ENCODE results near the gene NR5A1. TPM values are rescaled to one million over a fixed set of nuclear protein-coding genes. Genes with fewer than 3 reads are reported as not detected.

Gene NR5A1
- total RNA-seq, 2 experiments from 2014 or later, result not detected

DNA sequence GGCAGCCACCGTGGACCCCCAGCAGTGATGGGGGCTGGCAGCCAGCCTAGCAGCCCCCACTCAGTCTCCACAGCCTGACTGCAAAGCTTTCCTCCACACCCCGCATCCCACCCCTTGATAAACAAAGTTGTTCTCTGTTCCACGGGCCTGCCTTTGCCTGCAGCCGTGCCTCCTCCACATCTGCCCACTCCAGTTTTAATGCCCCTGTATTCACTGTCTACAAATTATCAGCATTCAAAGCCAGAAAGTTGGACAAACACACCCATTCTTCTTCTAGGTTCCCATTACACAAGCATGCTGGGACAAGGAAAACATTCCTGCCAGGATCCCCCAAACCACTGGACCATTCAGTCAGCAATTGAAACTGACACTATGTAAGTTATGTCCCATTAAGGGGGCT is 23.0 kb upstream of the NR5A1 start:
- H3K4me1 Mint-ChIP-seq, result no peaks in the 10 kb centered on the region

DNA sequence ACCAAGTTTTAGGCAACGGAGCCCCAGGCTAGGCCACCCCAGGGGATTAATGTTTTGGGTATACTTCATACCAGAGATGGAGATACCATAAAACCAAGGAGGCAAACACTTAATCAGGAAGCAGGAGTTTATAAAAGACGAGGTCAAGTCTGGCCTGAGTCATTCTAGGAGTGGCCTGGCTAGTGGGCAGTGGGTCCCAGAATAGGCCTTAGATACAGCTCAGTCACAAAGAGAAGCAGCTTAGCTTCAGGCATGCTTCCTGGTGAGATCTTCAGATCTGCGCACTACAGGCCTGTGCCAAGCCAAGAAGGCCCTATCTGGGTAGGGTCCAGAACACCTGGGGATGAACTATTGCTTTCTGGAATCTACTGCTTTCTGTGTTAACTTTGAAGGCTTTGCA is 20.6 kb upstream of the NR5A1 start:
- DNase-seq, result no peak
- H3K4me3 Mint-ChIP-seq, result no peak overlapping the region
- no peaks in the 10 kb centered on the region for H3K9me3 Mint-ChIP-seq
- ChIA-PET CTCF (interaction anchor here (1.5 to 1.6 kb wide), 2 partner anchors 9 kb away, joined by 3 to 9 read pairs; no protein-coding TSS in a partner anchor), POLR2A (no interaction called here)
- H3K4me1 Mint-ChIP-seq, result no peaks in the 10 kb centered on the region
- peaks cover 3% of the 10 kb centered on the region for H3K27me3 Mint-ChIP-seq
- H3K36me3 Mint-ChIP-seq (ENCODE audit: low read depth), result no peaks in the 10 kb centered on the region
- H3K27ac Mint-ChIP-seq, result no peak overlapping the region

More for the DNA sequence above, 23.0 kb upstream of the NR5A1 start:
- Mint-ChIP-seq H3K9me3 (no peaks in the 10 kb centered on the region), H3K27ac (no peak overlapping the region), H3K4me3 (no peak overlapping the region), H3K36me3 (ENCODE audit: low read depth) (no peaks in the 10 kb centered on the region), H3K27me3 (peaks cover 3% of the 10 kb centered on the region)
- DNase-seq, result no peak
- CTCF ChIA-PET, result no interaction called here
- POLR2A ChIA-PET, result no interaction called here

DNA sequence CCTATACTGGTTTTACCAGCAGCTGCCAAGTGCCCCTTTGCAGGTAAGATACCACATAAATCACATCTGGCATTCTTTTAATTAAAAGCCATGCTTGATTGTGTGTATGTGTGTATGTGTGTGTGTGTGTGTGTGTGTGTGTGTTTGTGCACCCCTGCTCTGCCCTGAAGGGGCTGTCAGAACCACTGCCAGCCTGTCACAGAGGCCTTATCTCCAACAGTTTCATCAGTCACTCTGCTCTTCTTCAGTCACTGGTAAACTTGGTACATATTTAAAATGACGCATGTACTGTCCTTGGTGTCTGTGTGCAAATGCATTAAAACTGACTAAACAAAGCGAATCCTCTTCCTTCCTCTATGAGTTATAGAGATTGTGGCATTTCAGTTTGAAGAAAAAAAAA is 19.0 kb upstream of the NR5A1 start:
- Mint-ChIP-seq H3K9me3 (no peaks in the 10 kb centered on the region), H3K4me3 (no peak overlapping the region), H3K27me3 (peaks cover 3% of the 10 kb centered on the region), H3K4me1 (no peaks in the 10 kb centered on the region), H3K36me3 (ENCODE audit: low read depth) (no peaks in the 10 kb centered on the region), H3K27ac (no peak overlapping the region)
- ChIA-PET POLR2A (no interaction called here), CTCF (interaction anchor here (1.6 kb wide), 1 partner anchor 11 kb away, joined by 9 read pairs; no protein-coding TSS in a partner anchor)
- no peak for DNase-seq

DNA sequence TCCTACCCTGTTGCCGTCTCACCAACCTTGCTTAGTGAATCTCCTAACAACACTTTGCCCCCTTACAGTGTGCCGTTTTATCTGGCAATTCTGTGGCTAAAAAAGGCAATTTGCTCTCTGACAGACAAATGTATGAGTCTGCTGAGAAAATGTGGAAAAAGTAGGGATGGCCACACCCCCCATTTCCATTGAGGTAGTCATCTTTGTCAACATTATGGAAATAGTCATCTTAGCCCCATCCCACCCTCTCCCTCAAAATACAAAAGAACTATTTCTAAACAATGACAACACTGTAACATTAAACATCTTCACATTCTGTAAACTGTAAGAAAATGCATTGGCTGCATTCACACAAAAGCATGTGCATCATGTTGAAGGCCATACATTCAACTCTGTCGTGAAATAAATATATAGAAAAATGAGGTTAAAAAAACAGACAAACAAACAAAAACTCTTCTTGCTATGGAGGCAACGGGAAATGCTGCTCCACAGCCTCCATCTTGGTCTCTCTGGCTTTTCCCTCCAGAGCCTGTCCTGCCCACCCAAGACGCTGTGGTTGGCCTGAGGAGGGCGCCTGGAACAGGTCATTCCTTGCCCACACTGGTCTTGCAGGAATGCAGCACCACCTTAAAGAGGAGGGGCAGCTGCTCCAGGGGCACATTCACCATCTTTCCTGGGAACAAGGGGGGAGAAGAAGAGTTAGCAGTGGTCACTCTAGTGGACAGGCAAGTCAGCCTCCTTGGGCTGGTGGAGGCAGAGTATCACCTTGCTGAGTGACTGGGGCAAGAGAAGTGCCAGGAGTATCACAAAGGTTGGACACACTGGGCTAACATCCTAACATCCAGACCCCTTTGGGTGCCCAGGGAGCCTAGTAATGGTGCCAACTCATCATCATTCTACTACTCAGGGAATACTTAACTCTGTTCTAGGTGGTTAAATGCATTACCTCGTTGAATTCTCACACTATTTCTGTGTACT is 15.2 kb upstream of the NR5A1 start:
- Mint-ChIP-seq H3K4me1 (no peaks in the 10 kb centered on the region), H3K4me3 (no peak overlapping the region), H3K9me3 (no peaks in the 10 kb centered on the region), H3K36me3 (ENCODE audit: low read depth) (no peaks in the 10 kb centered on the region), H3K27ac (no peak overlapping the region), H3K27me3 (peaks cover 3% of the 10 kb centered on the region)
- POLR2A ChIA-PET, result no interaction called here
- no peak for DNase-seq
- CTCF ChIA-PET, result interaction anchor here (1.9 kb wide), 1 partner anchor 14 kb away, joined by 11 read pairs; no protein-coding TSS in a partner anchor

DNA sequence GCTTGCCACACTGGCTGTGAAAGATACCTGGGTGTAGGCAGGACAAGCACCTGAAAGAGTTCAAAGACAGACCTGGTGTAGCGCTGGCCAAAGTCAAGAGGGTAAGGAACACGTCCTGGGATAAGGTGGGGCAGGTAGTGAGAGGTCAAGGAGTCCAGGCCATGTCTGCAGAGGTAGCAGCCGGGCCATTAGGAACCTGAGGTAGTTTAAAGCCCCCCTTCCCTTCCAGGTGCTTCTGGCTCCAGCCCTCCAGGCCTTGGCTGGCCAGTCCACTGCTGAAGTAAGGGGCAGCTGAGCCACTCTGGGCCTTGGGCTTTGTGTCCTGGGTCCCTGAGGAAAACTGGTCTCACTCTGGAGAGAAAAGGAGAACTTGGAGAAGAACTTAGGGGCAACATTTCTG is 13.9 kb upstream of the NR5A1 start:
- DNase-seq, result no peak
- Mint-ChIP-seq H3K9me3 (no peaks in the 10 kb centered on the region), H3K4me1 (no peaks in the 10 kb centered on the region), H3K27me3 (peaks cover 3% of the 10 kb centered on the region), H3K27ac (no peak overlapping the region), H3K36me3 (ENCODE audit: low read depth) (no peaks in the 10 kb centered on the region), H3K4me3 (no peak overlapping the region)
- CTCF ChIA-PET, result no interaction called here
- POLR2A ChIA-PET, result no interaction called here

GRCh38 chr9:124520206-124520596 is 13.0 kb upstream of the NR5A1 start:
- CTCF ChIA-PET, result interaction anchor here (1.7 kb wide), 1 partner anchor 8 kb away, joined by 3 read pairs; no protein-coding TSS in a partner anchor
- Mint-ChIP-seq H3K27me3 (peaks cover 3% of the 10 kb centered on the region), H3K27ac (no peak overlapping the region), H3K4me1 (no peaks in the 10 kb centered on the region), H3K4me3 (no peak overlapping the region), H3K9me3 (no peaks in the 10 kb centered on the region), H3K36me3 (ENCODE audit: low read depth) (no peaks in the 10 kb centered on the region)
- no peak for DNase-seq
- POLR2A ChIA-PET, result no interaction called here

DNA sequence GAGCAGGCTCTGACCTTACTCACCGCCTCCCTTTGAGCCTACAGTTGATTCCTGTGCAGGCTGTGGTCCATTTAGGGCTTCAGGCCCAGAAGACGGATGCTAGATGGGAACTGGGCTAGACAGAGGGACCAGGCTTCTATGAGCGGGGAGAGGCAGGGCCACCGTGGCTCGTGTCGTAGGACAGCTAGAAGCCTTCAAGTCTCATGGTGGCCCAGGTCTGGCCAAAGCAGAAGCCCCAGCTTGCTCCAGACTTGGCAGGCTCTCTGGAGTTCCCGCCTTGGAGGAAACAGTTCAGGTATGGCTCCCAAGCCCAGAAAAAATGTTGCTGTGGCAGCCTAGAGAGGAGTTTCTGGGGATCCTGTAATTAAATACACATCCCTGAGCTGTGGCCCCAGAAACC is 10.9 kb upstream of the NR5A1 start:
- H3K4me1 Mint-ChIP-seq, result no peaks in the 10 kb centered on the region
- CTCF ChIA-PET, result no interaction called here
- POLR2A ChIA-PET, result no interaction called here

GRCh38 chr9:124517600-124517999 is 10.4 kb upstream of the NR5A1 start:
- Mint-ChIP-seq H3K27me3 (peaks cover 2% of the 10 kb centered on the region), H3K4me3 (no peak overlapping the region), H3K9me3 (no peaks in the 10 kb centered on the region), H3K4me1 (no peaks in the 10 kb centered on the region), H3K27ac (no peak overlapping the region), H3K36me3 (ENCODE audit: low read depth) (no peaks in the 10 kb centered on the region)
- CTCF ChIA-PET, result no interaction called here
- DNase-seq, result no peak
- POLR2A ChIA-PET, result no interaction called here

More for the DNA sequence above, 10.9 kb upstream of the NR5A1 start:
- no peak for DNase-seq
- Mint-ChIP-seq H3K27ac (no peak overlapping the region), H3K36me3 (ENCODE audit: low read depth) (no peaks in the 10 kb centered on the region), H3K4me3 (no peak overlapping the region), H3K27me3 (peaks cover 3% of the 10 kb centered on the region), H3K9me3 (no peaks in the 10 kb centered on the region)

- Mint-ChIP-seq H3K36me3 (ENCODE audit: low read depth) (no peaks in the 10 kb centered on the region), H3K27ac (no peak overlapping the region), H3K4me3 (no peak overlapping the region), H3K9me3 (no peaks in the 10 kb centered on the region), H3K4me1 (no peaks in the 10 kb centered on the region), H3K27me3 (no peaks in the 10 kb centered on the region)
- no peak for DNase-seq
- ChIA-PET CTCF (no interaction called here), POLR2A (no interaction called here)
Measured at GRCh38 chr9:124514874-124515273, 7.7 kb upstream of the NR5A1 start.

DNA sequence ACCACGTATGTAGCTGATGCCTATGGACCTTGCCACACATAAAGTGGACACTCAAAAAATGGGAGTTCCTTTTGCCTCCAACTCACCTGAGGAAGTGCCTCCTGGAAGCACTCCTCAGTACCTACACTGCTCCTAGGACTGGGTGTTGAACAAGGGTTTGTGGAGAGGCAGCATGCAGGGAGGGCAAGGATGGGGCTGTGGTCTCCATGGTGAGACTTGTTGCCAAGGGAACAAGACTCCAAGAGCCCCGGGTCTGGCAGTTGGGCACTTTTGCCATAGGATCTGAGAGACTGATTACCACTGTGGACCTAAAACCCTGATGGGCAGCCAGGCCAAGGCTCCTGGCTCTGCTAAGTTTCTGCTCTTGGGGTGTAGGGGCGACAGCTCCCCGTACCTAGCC is 6.9 kb upstream of the NR5A1 start:
- no peaks in the 10 kb centered on the region for H3K4me1 Mint-ChIP-seq
- CTCF ChIA-PET, result no interaction called here
- no peaks in the 10 kb centered on the region for H3K36me3 Mint-ChIP-seq (ENCODE audit: low read depth)

GRCh38 chr9:124513376-124513994 is 6.3 kb upstream of the NR5A1 start:
- DNase-seq, result no peak
- H3K27me3 Mint-ChIP-seq, result no peaks in the 10 kb centered on the region
- H3K36me3 Mint-ChIP-seq (ENCODE audit: low read depth), result no peaks in the 10 kb centered on the region
- POLR2A ChIA-PET, result no interaction called here
- CTCF ChIA-PET, result no interaction called here
- no peaks in the 10 kb centered on the region for H3K4me1 Mint-ChIP-seq
- H3K4me3 Mint-ChIP-seq, result no peak overlapping the region
- no peak overlapping the region for H3K27ac Mint-ChIP-seq
- H3K9me3 Mint-ChIP-seq, result no peaks in the 10 kb centered on the region

More for the DNA sequence above, 6.9 kb upstream of the NR5A1 start:
- Mint-ChIP-seq H3K9me3 (no peaks in the 10 kb centered on the region), H3K27me3 (no peaks in the 10 kb centered on the region), H3K27ac (no peak overlapping the region), H3K4me3 (no peak overlapping the region)
- DNase-seq, result no peak
- POLR2A ChIA-PET, result interaction anchor here (0.6 kb wide), 1 partner anchor 1464 kb away, joined by 3 read pairs; no protein-coding TSS in a partner anchor

GRCh38 chr9:124512806-124513204 is 5.6 kb upstream of the NR5A1 start:
- no peak overlapping the region for H3K4me3 Mint-ChIP-seq
- CTCF ChIA-PET, result interaction anchor here (0.6 kb wide), 1 partner anchor 58 kb away, joined by 3 read pairs; no protein-coding TSS in a partner anchor
- H3K27ac Mint-ChIP-seq, result no peak overlapping the region

More at GRCh38 chr9:124512806-124513204, 5.6 kb upstream of the NR5A1 start:
- no peaks in the 10 kb centered on the region for H3K36me3 Mint-ChIP-seq (ENCODE audit: low read depth)
- POLR2A ChIA-PET, result no interaction called here
- DNase-seq, result no peak
- H3K9me3 Mint-ChIP-seq, result no peaks in the 10 kb centered on the region
- no peaks in the 10 kb centered on the region for H3K27me3 Mint-ChIP-seq
- H3K4me1 Mint-ChIP-seq, result no peaks in the 10 kb centered on the region
